WTC11 (cell line): ENCODE measurements around the gene CCDC12. TPM values are rescaled to one million over a fixed set of nuclear protein-coding genes. Genes with fewer than 3 reads are reported as not detected.

ENCODE experiments used
- ATAC-seq: fragments of 200-7000 bp; cut with Tn5 transposase; 2 replicates; pipeline ENCODE4 v1.10.0; 2021; ENCODE audit warnings: mild to moderate bottlenecking, moderate library complexity
- CTCF ChIA-PET: fragments of 300-600 bp; sonication (Branson Sonifier 250); formaldehyde crosslinking; loops from one replicate; lab custom pipeline; 2021; ENCODE audit warnings: antibody characterized with exemption; lab: Charles Lee
- POLR2A ChIA-PET: fragments of 350-600 bp; sonication (Branson Sonifier 250); formaldehyde crosslinking; loops from one replicate; lab custom pipeline; 2021; ENCODE audit warnings: antibody characterized with exemption; lab: Charles Lee
- DNase-seq: peaks from one replicate; pipeline ENCODE4 v3.0.0; 2021; ENCODE audit warnings: low spot score
- H3K27ac Mint-ChIP-seq: 2 replicates; pipeline ENCODE4 v1.8.0; 2021; ENCODE audit warnings: mixed read lengths
- H3K27me3 Mint-ChIP-seq: 2 replicates; pipeline ENCODE4 v1.8.0; 2021; ENCODE audit warnings: low read depth, mild to moderate bottlenecking, moderate library complexity, mixed read lengths
- H3K36me3 Mint-ChIP-seq: 2 replicates; pipeline ENCODE4 v1.8.0; 2021; ENCODE audit warnings: mixed read lengths
- H3K4me1 Mint-ChIP-seq: 2 replicates; pipeline ENCODE4 v1.8.0; 2022; ENCODE audit warnings: mixed read lengths
- H3K4me3 Mint-ChIP-seq: 2 replicates; pipeline ENCODE4 v1.8.0; 2021; ENCODE audit warnings: mild to moderate bottlenecking, moderate library complexity, mixed read lengths
- H3K9me3 Mint-ChIP-seq: 2 replicates; pipeline ENCODE4 v1.8.0; 2021; ENCODE audit warnings: mixed read lengths
- ATF3 ChIP-seq: sonication (generic); formaldehyde crosslinking; conservative IDR thresholded peaks from 2 replicates; pipeline ENCODE4 v1.8.1; 2022; ENCODE audit warnings: mild to moderate bottlenecking, missing genetic modification reagents
- HMGXB4 ChIP-seq: sonication (generic); formaldehyde crosslinking; IDR thresholded peaks from 2 replicates; pipeline ENCODE4 v1.8.1; 2023; ENCODE audit warnings: mild to moderate bottlenecking, moderate library complexity, missing genetic modification reagents
- MAX ChIP-seq: sonication (generic); formaldehyde crosslinking; IDR thresholded peaks from 2 replicates; pipeline ENCODE4 v1.8.0; 2022; ENCODE audit warnings: mild to moderate bottlenecking, missing genetic modification reagents
- MYBL2 ChIP-seq: sonication (generic); formaldehyde crosslinking; IDR thresholded peaks from 2 replicates; pipeline ENCODE4 v1.8.1; 2023; ENCODE audit warnings: mild to moderate bottlenecking, moderate library complexity, missing genetic modification reagents
- NFE2L1 ChIP-seq: sonication (generic); formaldehyde crosslinking; IDR thresholded peaks from 2 replicates; pipeline ENCODE4 v1.8.1; 2023; ENCODE audit warnings: missing genetic modification reagents
- SMAD4 ChIP-seq: sonication (generic); formaldehyde crosslinking; IDR thresholded peaks from 2 replicates; pipeline ENCODE4 v1.8.0; 2022; ENCODE audit warnings: mild to moderate bottlenecking, missing genetic modification reagents
- SOX15 ChIP-seq: fragments of 250-450 bp; sonication (Bioruptor Pico); IDR thresholded peaks from 2 replicates; pipeline ENCODE4 v1.9.0; 2021; ENCODE audit warnings: mild to moderate bottlenecking
- SP1 ChIP-seq: sonication (generic); formaldehyde crosslinking; conservative IDR thresholded peaks from 2 replicates; pipeline ENCODE4 v1.8.1; 2022; ENCODE audit warnings: missing genetic modification reagents
- STAT6 ChIP-seq: sonication (generic); formaldehyde crosslinking; conservative IDR thresholded peaks from 2 replicates; pipeline ENCODE4 v1.8.1; 2023; ENCODE audit warnings: mild to moderate bottlenecking, low read depth, missing genetic modification reagents, moderate library complexity
- TCF7 ChIP-seq: sonication (generic); formaldehyde crosslinking; IDR thresholded peaks from 2 replicates; pipeline ENCODE4 v1.8.0; 2022; ENCODE audit warnings: mild to moderate bottlenecking, low read depth, missing genetic modification reagents, moderate library complexity
- TEAD1 ChIP-seq: sonication (generic); formaldehyde crosslinking; IDR thresholded peaks from 2 replicates; pipeline ENCODE4 v1.8.0; 2022; ENCODE audit warnings: mild to moderate bottlenecking, missing genetic modification reagents
- TEAD4 ChIP-seq: sonication (generic); formaldehyde crosslinking; IDR thresholded peaks from 2 replicates; pipeline ENCODE4 v1.8.0; 2022; ENCODE audit warnings: mild to moderate bottlenecking, missing genetic modification reagents
- USF2 ChIP-seq: sonication (generic); formaldehyde crosslinking; IDR thresholded peaks from 2 replicates; pipeline ENCODE4 v1.8.1; 2023; ENCODE audit warnings: mild to moderate bottlenecking, missing genetic modification reagents, moderate library complexity
- ZNF121 ChIP-seq: sonication (generic); formaldehyde crosslinking; IDR thresholded peaks from 2 replicates; pipeline ENCODE4 v1.8.0; 2023; ENCODE audit warnings: missing genetic modification reagents
- ZNF281 ChIP-seq: sonication (generic); formaldehyde crosslinking; IDR thresholded peaks from 2 replicates; pipeline ENCODE4 v1.8.0; 2023; ENCODE audit warnings: mild to moderate bottlenecking, missing genetic modification reagents
- total RNA-seq: library from RNA; stranded (reverse); gene quantifications from 3 replicates; pipeline ENCODE4 v1.2.3, GENCODE V29; 2021

Gene CCDC12
- total RNA-seq, 1 experiment from 2014 or later, result 59.1 TPM

GRCh38 chr3:46935168-46935858 is 41.2 kb downstream of the CCDC12 start:
- peaks cover 31% of the 10 kb centered on the region for H3K4me1 Mint-ChIP-seq
- peaks cover 13% of the 10 kb centered on the region for H3K36me3 Mint-ChIP-seq
- no peaks in the 10 kb centered on the region for H3K9me3 Mint-ChIP-seq
- POLR2A ChIA-PET, result interaction anchor here (0.6 to 1.0 kb wide), 5 partner anchors 12 to 544 kb away, joined by 3 to 6 read pairs (median 3); partner anchors contain the start of gene CCDC12
- peak; percentile 95 for ATAC-seq
- H3K27ac Mint-ChIP-seq, result peak overlapping the region; percentile 91; the same call in 1 of the 2 replicates
- TF ChIP-seq TEAD1 (CRISPR knock-in tag) (no peak; the same call in 1 of the 2 replicates), ATF3 (peak; percentile 46; the same call in 1 of the 2 replicates), STAT6 (CRISPR knock-in tag) (no peak), HMGXB4 (CRISPR knock-in tag) (no peak)
- TF ChIP-seq, all 79 proteins: peak for 1
- CTCF ChIA-PET, result interaction anchor here (0.5 to 4.1 kb wide), 30 partner anchors 8 to 1892 kb away, joined by 3 to 39 read pairs (median 4); partner anchors contain the start of genes CCDC12, NBEAL2, PTPN23 and SETD2
- DNase-seq, result peak; percentile 62
- H3K4me3 Mint-ChIP-seq, result no peak overlapping the region
- no peaks in the 10 kb centered on the region for H3K27me3 Mint-ChIP-seq

GRCh38 chr3:46934498-46935167 is 41.9 kb downstream of the CCDC12 start:
- DNase-seq (no peak), ATAC-seq (no peak)
- no peaks in the 10 kb centered on the region for H3K9me3 Mint-ChIP-seq
- TF ChIP-seq MYBL2 (no peak), SP1 (no peak), USF2 (CRISPR knock-in tag) (no peak), SOX15 (CRISPR knock-in tag) (no peak), ZNF121 (no peak), MAX (no peak), ZNF281 (CRISPR knock-in tag) (no peak), TEAD4 (CRISPR knock-in tag) (no peak), NFE2L1 (CRISPR knock-in tag) (no peak), SMAD4 (CRISPR knock-in tag) (no peak), TCF7 (CRISPR knock-in tag) (no peak)
- ChIA-PET POLR2A (interaction anchor here (0.8 to 1.0 kb wide), 2 partner anchors 42 to 63 kb away, joined by 3 read pairs; partner anchors contain the start of gene CCDC12), CTCF (interaction anchor here (0.5 to 4.1 kb wide), 9 partner anchors 9 to 1892 kb away, joined by 3 to 39 read pairs (median 6); partner anchors contain the start of gene NBEAL2)
- no peak overlapping the region for H3K4me3 Mint-ChIP-seq
- peak overlapping the region; percentile 91; the same call in 1 of the 2 replicates for H3K27ac Mint-ChIP-seq
- H3K27me3 Mint-ChIP-seq, result no peaks in the 10 kb centered on the region
- peaks cover 31% of the 10 kb centered on the region for H3K4me1 Mint-ChIP-seq
- H3K36me3 Mint-ChIP-seq, result peaks cover 9% of the 10 kb centered on the region; the same call in 1 of the 2 replicates
